Stimulated activated CD4-positive, alpha-beta T cell treated with anti-CD3 and anti-CD28 coated beads, Interleukin-1b, Interleukin-23, amount 100 ng/mL, for 24 hours (primary cell): ENCODE measurements around the gene SATB2.
A peak's percentile ranks its signal among the peaks of the same experiment; 100 is the strongest.

Experiments used
- DNase-seq, 4 experiments: peaks; one replicate each; pipeline ENCODE4 v3.0.0-alpha.2; 2020; ENCODE audit warnings: low read depth in 4 of 4, low spot score in 1 of 4

SATB2 gene

DNA sequence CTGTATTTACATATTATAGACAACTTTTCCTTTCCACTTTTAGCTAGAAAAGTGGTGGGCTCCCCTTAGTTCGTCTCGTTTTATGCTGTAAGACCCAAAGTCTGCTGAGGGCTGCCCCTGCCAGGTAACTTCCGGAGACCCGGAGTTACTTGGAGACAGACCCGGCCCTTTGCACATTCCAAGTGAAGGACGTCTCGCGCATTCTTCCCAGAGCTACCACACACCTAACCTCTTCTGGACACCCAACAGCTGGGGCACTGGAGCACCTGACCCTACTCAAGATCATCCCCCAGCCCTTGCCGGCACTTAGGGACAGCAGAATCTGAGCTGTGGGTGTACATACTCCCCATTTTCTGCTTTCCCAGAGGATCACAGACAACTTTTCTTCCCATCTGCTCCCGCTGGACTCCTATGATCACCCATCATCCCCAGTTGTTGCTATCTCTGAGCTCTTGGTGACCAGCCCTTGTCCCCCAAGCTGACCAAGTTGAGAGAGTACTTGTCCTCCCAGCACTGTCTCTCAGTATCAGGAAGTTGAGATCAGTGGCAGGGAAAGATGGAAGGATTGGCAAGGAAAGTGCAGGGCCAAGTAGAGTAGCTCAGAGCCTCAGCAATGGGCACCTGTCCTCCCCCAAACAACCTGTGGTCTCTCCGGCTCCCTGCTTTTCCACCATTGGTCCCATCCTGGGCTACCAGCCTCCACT is 8.4 kb upstream of the SATB2 start:
- DNase-seq = no peak

DNA sequence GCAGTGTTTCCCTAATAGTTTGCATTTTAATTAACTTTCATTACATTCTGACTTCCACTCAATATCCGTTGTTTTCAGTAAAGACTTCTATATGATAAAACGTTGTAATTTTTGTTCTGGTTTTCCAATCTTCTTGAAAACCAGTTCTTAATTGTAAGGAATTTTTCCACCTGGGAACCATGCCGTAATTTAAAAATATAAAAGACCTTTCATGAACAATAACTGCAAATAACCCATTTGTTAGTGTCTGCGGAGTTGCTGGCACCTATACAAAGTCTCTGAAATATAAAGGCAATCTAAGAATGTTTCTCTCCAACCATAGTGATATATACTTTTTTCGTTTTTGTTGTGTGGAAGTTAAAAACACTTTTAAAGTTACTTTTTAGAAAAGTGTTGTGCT is 7.7 kb upstream of the SATB2 start:
- no peak for DNase-seq

DNA sequence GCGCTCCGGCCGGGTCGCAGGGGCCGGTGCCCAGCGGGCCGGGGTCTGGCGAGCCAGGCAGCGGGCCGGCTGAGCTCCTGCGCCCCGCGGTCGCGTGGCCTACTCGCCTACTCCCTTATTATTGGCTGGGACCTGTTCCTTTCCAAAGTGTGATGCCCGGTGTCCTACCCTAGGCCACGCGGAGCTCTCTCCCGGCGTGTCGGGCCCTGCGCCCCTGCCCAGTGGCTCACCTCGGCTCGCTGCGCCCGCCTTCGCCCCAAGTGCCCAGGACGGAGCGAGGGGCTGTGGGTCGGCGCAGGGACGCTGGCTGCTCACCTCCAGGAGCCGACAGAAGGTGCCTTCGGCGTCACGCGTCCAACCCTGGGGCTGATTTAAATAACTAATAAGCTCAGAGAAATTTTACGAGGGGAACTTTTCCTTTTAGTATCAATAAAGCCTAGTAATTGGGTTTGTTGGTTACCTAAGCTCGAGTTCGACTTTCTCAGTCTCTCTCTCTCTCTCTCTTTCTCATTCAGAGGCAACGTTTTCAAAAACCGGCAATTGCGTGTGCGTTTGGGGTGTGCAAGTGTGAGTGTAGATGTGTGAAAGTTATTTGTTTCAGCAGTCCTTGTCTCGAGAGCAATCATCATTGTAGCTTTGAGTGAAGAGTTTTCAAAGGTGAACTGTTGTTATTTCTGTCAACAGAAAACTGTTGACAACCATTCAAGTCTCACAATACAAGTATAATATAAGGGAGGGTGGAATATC is 7.0 kb upstream of the SATB2 start:
- DNase-seq = no peak

DNA sequence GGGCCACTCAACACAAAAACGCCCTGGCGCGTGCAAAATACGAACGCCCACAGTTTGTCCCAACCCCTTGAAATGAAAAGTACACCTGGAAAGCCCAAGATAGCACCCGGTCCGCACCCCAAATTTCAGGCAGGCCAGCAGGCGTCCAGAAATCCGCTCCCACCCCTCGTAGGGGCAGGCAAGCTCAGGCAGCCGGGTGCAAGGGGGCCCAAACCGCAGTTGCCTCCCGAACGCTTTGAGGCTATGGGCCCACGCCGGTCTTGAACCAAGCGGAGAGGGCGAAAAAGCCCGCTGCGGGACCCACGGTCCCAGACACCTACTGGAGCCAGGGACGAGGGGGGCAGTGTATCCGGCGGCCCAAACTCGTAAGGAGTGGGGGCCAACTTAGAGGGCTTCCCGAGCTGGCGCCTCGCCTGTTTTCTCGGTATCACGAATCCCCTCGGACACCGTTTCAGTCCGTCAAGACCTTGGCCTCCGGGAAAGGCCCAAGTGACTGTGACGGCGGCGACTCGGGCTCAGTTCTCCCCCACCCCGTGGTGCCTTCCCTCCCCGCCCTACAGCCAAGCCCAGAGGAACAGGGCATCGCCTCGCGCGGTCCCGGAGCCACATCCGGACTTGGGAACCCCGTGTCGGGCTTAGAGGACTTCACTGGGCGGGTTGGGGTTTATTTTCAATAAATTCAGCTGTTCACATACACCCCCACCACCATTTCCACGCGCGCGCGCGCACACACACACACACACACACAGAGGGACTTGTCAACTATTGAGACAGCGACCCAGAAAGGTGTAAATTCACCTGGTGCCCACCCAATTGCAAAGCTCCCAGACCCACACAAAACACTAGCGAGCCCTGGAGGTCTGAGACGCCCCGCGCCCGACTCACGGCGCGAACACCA is 6.2 kb upstream of the SATB2 start:
- no peak for DNase-seq

DNA sequence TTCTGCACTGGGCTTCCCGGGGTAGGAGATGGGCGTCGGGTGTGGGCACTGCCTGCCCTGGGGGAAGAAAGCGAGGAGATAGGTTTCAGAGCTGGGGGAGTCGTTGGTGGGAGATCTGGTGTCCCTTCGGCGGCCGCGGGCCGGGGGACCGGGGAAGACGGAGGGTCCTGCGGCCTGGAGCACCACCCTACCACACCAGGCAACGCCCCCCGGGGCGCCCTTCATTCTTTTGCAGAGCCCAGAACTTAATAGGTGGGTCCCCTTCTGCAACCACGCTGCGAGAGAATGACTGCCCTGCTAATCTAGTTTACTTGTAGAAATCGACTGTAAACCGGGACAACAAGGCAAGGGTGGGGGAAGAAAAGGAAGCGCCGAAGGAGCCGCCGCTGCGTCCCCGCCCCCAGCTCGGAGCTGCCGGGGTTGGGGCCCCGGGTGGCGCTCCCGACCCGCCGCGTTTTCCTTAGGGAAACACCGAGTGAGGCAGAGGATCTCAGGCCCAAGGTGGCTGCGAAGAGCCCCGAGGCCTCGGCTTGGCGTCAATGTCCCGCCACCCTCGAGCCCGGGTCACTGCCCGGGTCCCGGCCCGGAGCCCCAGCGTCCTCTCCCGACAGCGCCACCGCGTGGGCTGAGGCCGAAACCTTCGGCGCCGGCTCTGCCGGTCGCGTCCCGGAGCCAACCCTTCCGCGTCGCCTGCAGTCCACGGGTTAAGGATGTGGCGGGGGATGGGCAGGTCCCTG is 5.4 kb upstream of the SATB2 start:
- DNase-seq = no peak

DNA sequence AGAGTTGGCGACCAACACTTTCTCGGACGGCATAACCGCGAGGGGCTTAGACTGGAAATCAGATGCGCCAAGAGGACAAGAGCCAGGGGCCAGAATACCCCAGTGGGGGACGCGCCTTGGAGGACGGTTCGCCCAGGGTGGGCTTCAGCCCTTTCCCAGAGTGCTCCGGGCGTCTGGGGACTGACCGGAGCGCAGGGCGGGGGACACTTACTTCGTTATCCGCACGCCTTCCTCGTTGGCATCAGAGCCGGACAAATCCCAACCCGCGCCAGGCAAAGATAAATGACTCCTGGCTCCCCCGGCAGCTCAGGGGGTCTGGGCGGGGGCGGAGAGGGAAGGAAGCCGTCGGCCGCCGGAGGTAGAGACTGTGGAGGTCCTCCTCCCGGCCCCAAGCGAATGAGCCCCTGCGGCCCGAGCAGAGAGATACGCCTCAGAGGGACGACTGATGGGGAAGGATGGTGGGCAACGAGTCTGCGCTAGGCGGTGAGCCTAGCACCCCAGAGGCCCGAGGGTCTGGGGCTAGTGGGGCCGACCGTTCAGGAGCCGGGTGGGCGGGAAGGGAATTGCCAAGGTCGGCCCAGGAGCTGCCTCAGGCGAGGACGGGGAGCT is 4.7 kb upstream of the SATB2 start:
- DNase-seq = no peak

DNA sequence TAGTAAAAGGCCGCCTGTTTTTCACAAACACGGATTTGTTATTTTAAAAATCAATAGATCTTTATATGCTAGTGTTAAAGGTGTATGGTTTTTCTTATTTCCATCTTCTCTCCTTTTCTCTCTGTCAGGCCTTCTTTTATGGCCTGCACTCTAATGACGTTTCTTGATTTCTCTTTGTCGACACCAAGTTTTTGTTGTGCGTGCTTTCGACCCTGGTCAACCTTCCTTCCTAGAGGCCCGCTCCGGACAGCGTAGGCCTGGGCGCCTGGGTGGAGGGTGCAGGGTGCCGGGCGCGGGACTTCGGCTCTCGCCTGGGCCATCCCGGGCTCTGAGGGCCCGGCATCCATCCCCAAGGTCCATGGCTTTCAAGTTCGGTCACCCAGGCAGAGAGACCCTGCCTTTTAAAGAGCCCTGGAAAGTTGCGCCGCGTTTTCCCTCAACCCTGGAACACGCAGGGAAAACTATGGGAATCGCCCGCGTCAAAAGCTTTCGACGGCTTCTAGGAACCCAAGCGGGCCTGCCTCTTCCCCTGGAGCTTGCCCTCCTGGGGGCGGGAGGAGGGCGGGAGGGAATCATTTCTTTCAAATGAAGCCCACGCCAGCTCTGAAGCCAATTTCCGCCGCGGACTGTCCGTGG is 4.1 kb upstream of the SATB2 start:
- no peak for DNase-seq

DNA sequence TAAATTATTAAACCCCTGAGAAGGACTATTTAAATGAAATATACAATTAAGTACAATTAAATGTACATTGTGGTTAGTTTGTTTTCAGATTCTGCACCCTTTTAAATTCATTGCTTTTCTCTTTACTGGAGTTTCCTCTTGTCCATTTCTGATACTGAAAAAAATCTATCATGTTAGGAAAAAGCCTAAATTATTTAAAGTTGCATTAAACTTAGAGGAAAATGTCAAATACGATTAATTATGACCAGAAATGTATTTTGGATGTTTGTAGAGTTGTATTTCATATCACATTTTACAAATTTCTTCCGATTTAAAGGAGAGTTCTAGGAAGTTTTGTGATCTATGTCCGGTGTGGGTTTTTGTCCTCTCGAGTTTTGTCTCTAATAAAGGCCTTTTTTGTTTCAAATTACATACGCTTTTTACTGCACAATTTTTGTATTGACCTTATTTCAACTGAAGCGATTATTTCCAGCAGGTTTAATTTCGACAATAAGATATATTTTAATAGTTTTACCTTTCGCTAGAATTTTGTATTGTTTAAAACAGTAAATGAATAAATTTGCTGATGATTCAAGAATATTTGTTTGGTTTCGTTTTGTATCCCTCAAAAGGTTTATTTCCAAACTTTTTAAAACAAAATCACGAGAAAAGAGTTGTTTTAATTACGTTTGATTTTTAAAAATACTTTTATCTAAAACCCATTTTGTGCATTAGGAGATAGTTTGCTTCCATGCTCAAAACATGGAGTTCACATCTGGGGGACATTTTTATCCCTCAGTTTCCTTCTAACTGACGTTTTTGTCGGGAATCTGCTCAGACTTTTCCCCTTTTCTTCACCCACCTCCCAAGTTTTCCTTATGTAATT is 3.3 kb upstream of the SATB2 start:
- DNase-seq = no peak

DNA sequence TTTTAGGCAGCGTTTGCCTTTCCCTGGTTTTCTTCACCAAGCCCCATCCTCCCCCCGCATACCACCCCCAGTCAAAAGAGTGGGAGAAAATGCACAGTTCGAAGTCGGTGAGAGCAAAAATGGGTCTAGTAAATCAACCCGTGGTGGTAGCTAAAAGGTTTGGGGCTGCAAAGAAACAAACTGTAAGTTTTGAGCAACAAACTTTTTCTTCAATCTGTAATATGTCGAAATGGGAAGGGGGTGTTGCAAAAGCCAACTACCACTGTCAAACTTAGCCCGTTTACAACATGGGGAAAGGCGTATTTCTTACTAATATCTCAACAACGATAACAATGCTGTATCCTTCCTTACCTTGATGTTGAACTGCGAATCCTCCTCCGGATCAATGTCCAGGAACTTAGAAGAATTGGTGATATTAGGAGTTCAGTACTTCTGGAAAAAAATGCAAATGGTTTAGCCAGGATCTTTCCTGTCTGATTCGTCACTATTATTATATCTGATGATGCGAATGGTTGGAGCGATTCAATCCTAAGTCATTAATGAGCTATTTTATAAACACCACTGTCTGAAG is 2.4 kb upstream of the SATB2 start:
- no peak for DNase-seq

DNA sequence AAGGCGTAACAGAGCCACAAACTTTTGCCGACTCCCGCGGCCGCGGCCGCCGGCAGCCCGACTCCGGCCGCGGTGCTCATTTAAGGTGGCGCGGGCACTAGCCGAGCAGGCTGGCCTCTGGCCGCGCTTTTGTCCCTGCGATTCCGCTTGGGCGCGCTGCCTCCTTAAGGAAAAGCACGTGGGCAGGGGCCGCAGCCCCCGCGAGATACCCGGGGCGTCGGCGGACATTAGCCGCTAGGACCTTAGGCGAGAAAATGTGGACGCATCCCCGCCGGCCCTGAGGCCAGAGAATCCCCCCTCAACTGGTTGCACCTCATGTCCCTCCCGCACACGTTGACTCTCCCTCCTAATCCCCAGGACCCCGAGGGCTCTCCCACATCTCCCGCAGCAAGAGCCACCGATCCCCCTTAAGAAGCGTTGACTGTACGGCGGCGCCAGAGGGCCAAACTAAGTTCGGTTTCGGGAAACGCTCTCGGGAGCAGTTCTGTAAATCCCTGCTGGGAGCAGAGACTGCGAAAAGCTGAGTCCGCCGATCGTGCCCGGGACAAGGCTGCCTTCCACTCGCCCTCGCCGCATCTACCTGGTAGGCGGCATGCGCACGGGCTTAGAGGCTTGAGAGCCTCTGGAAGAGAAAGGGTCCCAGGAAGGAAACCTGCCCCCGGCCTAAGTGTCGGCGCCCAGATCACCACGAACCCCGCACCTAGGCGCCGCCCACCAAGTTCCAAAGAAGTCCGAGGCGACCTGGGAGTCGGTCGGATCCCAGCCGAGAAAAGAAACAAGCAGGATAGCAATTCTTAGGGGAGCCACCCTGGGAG is 1.8 kb upstream of the SATB2 start:
- DNase-seq = peak in 2 of 4 experiments; percentile 53 to 65

DNA sequence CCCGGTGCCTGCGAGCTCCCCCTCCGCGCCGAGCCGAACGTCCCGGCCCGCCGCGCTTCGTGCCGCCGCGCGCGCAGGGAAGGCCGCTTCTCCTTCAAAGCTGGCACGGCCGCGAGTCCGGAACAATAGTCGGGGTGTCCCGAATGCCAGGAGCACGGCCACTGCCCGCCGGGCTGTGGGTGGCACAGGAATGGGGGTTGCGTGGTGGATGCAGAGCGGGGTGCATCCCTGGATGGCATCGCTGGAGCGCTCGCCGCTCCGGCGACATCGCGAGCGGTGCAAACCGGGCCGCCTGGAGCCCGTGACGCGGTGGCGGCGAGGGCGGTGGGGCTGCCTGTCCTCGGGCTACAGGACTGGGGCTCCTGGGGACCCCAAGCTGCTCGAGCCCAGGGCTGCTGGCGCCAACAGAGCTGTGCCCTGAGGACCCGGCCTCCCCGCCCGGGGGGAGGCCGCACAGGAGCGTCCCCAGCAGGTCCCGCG is 1.1 kb upstream of the SATB2 start:
- DNase-seq = no peak

DNA sequence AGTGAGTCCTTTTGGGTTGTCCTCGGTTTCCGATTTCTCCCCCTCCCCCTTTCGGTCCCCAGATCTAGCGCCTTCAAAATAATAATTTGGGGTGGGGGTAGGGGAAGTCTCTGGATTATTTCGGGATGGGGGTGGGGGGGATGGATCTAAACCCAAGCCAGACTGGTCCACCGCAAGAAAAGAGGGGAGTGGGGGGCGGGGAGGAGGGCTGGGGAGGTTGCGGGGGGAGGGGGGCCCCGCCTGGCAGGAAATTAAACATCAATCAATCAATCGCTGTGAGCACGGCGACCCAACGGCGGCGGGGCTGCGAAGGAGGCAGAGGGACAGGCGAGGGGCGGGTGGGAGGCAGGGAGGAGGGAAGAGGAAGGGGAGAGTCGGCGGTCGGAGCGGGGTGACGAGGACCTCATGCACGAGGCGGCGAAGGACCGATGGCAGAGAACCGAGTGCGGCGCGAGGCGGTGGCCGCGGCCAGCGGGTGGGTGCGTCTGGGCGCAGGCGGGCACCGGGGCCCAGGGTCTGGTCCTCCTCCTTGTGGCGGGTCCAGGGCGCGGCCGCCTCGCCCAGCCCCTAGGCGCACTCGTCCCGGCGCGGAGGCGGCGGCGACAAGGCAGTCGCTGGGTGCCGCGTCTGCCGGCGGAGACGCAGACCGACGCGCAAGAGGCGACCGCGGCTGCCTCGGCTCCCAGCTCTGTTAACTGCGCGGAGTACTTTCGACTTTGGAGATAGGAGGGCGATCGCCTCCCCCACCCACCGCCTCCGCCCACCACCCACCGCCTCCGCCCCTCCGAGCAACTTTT is 468 bp upstream of the SATB2 start:
- DNase-seq = no peak

DNA sequence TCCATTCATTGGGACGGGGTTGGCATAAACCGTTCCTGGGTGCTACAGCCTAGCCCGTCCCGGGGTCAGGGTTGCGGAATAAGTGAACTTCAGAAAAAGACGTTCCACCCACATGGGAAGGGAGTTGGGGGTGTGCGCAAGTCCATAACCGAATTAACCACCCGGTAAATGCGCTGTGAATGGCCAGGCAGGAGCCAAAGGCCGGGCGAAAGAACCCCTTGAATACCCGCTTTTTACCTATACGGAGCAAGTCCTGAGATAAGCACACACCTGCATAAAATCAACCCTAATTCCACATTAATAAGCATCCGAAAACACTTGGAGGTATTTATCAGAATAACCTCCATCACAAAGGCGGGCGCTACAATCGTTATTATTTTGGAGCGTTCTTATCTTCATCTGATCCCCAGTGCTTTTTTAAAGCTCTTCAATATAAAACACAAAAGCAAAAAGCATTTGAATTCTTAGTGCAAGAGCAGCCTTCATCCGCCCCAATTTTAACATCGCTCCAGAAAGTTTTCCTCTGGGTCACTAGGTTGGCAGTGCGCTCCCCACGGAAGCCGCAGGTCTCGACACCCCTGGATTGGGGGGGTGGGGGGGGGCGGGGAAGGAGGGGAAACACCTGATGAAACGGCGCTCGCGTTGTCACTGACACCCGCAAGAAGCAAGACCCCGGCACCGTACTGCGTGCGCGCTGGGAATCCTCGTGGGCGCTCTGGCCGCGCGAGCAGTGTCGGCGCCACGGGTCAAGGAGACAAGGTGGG is 1.2 kb downstream of the SATB2 start:
- no peak for DNase-seq

DNA sequence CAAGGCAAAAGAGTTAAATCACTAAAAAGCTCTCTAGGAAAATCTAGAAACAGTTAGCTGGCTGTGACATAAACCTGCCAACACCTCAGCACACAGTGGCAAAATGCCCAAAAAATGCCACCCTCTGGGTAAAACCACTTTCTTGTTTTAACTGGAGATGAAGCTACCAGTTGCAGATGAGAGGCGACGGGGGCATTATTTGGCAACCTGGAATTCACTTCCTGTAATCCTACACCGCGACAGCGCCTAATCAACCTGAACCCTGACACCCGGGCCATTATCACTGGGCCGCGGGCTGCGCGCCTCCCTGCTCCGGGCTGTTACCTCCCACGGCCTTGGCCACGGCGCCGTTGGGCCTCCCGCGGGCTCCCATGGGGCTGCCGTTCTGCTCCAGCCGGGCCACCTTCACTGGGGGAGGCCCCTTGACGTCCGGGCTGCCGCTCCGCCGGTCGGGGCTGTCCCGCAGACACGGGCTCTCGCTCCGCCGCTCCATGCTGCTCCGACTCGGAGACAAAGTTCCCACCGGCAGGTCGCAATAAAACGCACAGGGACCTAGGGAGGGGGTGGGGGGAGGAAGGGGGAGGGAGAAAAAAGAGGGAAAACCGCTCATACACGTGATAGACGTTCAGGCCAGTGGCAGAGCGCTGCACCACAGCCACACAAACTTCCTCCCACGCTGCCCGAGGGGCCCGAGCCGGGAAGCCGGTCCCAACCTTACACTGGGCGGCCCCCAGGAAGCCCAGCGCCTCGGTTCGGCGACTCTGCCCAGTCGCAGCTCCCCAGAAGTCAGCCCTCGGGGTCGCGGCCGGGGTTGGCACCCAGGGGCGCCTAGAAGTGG is 2.0 kb downstream of the SATB2 start:
- DNase-seq = no peak

DNA sequence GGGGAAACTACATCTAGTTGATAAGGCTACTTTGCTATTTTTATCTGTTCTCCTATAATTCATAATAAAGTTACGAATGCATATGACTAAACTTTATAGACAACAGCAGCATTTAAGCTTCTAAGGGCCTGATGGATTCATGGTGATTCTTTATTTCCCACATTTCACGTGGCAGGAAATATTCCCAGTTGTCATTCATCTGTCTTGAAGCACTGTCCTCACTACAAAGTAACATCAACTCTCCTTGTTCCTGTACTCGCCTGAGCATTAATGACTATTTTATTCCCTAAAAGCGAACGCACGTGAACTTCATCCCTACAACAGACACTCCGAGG is 2.6 kb downstream of the SATB2 start:
- DNase-seq = no peak

DNA sequence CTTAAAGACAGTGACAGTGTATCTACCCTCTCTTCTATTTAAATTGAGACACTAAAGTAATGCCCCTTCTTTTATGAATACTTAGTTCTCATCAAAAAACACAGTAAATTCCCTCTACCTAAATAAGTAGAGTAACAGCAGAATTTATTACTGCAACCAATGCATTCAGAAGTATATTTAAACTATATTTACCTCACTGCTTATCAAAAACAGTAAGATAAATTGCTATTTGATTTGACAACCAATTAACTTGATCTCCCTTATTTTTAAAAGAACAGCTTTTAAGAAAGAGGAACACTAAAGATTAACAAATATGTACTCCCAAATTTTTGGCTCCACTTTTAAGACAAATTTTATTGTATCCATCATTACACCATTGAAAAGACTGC is 4.8 kb downstream of the SATB2 start:
- no peak for DNase-seq
